GM18511 (cell line): ENCODE measurements around the gene OR7D2.
"Not testable (repeated sequence)": the region's sequence is repeated elsewhere in the genome, so short reads cannot be mapped to it uniquely, and the experiment has no call there.

Source experiments
- ATAC-seq: cut with Tn5 transposase; IDR thresholded peaks from one replicate; pipeline ENCODE4 v1.9.1; 2021; ENCODE audit warnings: mild to moderate bottlenecking, moderate library complexity; ENCODE audit not compliant: unreplicated experiment

The OR7D2 gene

DNA sequence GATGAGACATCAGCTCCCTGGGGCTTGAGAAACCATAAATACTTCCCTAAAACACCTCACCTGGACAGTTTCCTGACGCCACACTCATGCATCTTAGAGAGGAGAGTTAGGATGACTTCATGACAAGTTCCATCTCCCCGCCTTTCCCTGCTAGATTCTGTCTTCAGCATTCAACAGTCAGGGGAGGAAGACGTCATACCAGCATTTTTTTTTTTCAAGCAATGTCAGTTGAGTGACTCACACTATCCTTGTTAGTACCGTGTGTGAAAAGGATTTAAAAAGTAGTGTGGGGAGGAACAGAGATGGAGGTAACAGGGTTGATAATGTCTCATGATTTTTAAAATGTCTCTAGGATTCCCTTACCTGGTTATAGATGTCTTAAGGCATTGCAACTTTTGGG is at the start of gene OR7D2:
OR7D2 (plus strand) TSS at position 79 of the 400 bp plus-strand sequence. CDS start 6,803 bp downstream, outside the sequence.
- no peak for ATAC-seq

DNA sequence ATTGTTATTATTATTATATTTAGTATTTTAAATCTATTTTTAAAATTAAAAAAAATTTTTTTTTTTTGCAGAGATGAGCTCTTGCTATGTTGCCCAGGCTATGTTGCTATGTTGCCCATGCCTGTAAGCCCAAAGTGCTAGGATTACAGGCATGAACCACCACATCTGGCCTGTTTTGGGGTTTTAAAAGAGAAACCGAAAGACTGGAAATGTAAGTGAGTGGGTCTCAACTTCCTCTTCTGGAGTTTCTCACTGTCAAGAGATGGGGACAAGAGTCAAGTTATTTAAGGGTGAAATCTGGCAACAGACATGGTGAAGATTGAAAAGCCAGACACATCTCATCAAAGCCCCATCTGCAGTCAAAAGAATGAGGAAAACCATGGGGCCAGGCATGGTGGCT is 47.8 kb upstream of the OR7D2 start:
- no peak for ATAC-seq

DNA sequence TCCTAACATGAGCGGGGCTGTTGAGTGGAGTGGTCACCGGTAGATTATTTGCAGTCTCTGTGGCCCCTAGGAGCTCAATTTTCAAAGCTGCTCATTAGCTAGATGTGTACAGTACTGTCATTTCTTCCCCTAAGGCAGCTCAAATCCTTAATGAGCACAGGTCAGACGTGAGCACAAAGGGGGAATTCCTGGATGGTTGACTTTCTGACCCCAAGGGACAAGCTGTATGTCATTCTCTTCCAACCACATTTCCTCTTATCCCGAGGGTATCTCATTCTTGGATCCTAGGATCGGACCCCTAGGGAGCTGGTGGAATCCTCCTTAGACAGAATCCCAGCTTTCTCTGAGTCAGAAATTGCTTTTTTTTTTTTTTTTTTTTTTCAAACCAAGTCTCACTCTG is 46.4 kb upstream of the OR7D2 start:
- ATAC-seq, result no peak

DNA sequence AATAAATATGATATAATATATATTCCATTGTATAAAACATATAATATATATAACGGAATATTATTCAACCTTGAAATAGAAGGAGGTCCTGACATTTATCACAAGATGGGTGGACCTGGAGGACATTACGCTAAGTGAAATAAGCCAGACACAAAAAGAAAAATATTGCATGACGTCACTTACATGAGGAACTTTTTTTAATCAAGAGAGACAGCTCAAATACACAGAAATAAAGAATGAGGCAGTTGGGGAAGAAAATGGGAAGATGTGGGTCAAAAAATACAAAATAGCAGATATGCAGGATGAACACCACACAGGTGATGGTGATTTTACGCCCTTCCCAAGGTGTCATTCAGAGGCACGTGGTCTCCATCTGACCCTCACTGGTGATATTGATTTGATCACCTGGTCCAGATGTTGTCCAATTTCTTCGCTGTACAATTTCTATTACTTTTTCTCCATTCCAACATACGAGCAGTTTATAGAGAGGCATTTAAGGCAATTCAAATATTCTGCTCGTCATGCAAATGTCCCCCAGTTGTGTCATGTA is 39.1 kb upstream of the OR7D2 start:
- ATAC-seq, result peak; percentile 13

DNA sequence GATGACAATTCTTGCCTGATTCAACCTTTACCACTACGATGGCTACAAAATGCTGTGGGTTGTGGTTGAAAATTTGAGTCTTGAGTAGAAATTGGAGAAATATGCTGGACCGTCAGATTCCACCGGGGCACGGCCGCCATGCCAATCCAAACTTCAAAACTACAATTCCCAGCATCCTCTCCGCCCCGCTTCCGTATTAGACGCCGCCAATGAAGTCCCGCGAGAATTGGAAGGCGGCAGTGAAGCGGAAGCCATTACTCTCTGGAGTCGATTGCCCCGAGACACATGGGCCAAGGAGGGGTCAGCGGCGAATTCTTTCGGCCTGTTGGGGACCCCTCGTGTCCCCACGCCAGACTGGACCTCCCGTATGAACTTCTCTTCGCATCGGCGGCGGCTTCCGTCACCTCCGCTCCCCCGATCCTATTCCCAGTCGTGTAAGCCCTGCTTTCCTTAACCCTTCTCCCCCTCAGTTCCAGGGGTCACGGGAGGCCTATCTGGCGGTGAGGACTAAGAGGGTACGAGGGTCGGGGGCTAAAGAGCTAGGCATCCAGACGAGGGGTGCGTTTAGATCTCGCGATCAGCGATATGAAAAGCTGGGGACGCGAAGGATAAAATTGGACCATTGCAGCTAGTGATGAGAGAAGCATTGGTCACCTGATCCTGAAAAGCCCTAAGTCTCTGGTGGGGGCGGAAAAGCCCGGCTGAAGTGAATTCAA is 38.5 kb upstream of the OR7D2 start, which contains the start of gene ZNF317:
ZNF317 (plus strand) TSS at position 239 of the 716 bp plus-strand sequence. CDS start 15,620 bp downstream, outside the sequence.
- ATAC-seq, result peak; percentile 94

DNA sequence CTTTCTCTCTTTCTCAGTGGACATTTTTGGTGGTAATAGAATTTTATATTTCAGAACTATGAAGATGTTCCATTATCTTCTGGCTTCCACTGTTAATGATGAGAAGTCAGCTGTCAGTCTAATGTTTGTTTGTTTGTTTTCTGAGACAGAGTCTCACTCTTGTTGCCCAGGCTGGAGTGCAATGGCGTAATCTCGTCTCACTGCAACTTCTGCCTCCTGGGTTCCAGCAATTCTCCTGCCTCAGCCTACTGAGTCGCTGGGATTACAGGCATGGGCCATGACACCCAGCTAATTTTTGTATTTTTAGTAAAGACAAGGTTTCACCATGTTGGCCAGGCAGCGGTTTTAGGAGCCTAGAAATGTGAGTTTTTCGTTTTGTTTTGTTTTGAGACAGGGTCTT is 33.9 kb upstream of the OR7D2 start:
- no peak for ATAC-seq

DNA sequence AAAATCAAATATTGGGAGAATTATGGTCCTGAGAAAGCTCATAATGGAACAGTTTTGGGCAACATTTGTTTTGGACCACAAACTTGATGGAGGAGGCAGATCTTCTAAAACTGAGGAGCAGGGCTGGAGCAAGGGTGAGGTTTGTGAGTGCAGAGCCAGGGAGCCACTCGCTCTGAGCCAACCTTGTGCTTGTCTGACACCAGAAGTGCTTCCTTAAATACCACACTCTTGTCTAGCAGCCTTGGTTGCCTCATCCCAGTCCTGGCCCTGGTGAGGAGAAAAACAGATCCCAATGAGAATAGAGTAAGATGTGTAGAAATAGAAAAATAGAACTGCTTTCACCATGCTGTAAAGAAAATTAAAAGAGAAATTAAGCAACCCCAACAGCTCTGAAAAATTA is 31.9 kb upstream of the OR7D2 start:
- ATAC-seq, result no peak

DNA sequence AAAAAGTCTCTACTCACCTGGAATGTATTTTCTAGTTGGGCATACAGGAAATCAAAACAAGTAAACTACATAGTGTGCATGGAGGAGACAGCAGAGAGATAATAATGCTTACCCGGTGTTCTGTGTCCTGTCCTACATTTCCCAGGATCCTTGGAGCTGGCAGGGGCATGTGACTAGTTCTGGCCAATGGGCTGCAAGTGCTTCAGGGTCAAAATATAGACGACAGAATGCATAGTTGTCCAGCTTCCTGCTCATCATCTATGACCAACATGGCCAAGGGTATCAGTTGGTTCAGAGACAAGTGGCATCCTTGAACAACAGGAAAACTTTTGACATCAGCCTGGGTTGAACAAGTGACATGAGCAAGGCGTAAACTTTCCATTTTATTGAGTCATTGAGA is 30.1 kb upstream of the OR7D2 start:
- no peak for ATAC-seq

DNA sequence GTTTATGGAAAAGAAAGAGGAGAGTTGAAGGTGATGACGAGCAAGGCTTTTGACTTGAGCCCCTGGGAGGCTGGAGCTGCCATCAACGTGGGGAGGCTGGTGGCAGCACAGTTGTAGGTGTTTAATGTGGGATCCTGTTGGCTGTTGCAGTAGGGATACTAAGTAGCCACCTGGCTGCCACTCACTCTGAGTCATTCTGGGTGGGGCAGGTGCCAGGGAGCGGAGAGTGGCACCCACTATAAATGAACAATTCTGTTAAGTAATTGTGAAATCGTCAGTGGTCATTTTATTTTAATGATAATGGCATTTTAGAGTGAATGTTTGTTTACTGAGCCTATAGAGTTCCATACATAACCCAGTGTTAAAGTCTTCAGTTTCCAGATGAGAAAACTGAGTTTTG is 28.8 kb upstream of the OR7D2 start:
- no peak for ATAC-seq

DNA sequence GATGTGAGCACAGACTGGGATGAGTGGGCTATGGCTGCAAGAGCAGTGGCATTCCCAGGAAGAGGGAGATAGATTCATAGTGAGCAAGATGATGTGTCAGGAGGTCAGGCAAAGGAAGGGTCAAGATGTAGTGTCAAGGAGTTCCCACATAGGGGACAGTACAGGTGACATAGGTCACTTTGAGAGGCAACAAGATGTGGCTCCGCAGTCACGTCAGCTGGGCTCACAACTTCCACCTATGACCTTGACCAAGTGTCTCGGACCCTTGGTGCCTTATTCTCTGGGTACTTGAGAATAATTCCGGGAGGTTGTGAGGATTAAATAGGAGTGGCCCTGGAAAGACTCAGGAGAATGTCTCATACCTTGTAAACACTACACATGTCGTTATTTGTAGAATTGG is 28.1 kb upstream of the OR7D2 start:
- no peak for ATAC-seq

DNA sequence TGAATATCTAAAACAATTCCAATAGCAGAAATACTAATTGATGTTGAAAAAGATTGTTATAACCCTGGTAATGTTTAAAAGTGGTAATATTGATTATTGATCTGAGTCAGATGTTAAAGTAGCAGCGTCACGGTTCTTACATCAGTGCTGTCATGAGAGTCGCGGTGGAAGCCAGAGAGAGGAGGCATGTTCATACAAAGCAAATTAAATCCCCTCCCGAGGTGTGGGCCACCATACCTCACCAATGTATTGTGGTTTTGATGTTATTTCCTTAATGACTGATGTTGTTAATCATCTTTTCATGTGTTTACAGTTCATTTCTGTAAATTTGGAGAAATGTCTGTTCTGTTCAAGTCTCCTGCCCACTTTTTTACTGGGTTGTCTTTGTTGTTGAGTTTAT is 27.4 kb upstream of the OR7D2 start:
- ATAC-seq, result no peak

DNA sequence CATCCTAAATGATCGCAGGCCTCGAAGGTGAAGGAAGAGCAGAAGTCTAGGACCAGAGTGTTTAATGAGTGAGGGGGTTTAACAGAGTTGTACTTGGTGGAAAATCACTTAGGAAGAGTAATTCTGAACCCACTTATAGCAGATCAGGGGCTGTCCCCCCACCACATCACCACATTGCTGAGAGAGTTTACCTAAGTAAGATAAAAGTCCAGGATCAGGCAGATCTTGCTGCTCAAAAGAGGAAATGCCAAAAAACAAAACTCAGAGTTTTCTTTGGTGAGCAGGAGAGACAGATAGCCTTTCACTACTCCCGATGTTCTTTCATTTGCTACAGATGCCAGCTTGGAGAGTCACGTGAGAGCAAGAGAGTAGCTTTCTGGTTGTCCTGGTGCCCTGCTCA is 23.2 kb upstream of the OR7D2 start:
- ATAC-seq, result no peak

DNA sequence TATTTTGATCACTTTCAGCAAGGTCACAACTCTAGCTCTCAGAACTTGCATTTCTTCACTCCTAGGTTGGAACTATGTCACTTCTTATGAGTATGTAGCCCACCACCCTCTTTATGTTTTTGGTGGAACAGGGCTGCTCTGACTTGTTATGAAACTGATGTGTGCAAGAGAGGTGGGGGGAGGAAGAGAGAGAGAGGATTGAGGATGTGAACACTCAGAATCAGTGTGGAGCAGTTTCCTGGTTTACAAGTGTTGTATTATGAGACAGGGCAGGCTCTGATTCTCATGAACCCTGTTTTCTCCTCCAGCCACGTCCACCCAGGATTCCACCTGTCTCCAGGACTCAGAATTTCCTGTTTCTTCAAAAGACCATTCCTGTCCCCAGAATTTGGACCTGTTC is 22.5 kb upstream of the OR7D2 start:
- no peak for ATAC-seq

DNA sequence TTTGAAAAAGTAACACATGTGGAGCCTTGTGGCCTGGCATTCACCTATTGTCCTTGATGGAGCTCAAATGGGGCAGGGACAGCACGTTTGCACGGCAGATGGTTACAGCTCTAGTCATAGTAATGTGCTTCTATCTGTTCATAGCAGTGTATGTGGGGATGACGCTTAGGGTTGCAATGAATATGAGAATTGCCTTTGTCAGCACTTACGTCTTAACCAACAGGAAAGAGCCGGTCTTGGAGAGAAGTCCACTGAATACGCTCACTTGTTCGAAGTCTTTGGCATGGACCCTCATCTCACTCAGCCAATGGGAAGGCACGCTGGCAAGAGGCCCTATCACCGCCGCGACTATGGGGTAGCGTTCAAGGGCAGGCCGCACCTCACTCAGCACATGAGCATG is 18.9 kb upstream of the OR7D2 start:
- no peak for ATAC-seq

DNA sequence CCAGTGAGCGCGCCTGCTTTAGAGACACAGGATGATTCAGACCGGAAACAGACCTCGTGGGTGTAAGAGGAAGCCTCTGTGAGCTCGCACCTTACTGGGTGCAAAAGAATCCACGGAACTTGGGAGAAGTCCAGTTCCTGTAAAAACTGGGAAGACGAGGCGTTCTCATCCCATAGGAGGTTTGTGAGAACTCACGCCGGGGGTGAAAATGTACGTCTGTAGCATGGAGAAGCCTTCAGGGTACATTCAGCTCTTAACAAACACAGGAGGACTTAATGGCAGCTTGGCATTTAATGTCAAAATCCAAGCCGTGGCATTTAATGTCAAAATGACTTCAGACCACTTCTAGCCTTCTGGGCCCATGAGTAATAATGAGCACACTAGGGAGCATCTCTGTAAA is 17.4 kb upstream of the OR7D2 start:
- ATAC-seq, result no peak

DNA sequence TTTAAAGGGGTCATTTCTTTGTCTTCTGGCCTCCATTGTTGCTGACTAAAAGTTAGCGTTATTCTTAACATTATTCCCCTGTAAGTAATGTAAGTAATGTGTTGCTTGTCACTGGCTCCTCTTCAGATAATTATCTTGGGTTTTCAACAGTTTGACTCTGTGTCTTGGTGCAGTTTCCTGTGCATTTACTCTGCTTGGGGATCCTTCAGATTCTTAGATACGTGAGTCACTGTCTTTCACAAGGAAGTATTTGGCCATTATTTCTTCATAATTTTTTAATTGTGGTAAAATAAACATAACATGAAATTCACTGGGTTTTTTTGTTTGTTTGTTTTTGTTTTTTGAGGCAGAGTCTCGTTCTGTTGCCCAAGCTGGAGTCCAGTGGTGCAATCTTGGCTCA is 13.5 kb upstream of the OR7D2 start:
- ATAC-seq, result no peak

DNA sequence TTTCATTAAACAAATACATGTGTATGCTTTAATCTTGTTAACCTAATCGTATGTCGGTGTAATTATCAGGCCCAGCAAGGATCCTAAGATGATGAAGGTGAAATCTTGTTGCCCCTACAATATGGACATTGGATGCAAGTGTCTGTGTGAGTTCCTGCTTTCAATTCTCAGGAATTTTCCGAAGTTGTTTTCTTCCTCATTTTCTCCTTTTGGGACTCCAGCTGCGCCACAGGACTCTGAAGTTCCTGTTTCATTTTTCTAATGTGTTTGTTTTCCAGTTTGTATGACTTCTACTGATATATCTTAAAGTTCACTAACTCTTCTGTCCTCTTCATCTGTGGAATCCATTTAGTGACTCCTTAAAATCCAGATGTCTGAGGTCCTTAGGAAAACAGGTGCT is 11.9 kb upstream of the OR7D2 start:
- no peak for ATAC-seq

DNA sequence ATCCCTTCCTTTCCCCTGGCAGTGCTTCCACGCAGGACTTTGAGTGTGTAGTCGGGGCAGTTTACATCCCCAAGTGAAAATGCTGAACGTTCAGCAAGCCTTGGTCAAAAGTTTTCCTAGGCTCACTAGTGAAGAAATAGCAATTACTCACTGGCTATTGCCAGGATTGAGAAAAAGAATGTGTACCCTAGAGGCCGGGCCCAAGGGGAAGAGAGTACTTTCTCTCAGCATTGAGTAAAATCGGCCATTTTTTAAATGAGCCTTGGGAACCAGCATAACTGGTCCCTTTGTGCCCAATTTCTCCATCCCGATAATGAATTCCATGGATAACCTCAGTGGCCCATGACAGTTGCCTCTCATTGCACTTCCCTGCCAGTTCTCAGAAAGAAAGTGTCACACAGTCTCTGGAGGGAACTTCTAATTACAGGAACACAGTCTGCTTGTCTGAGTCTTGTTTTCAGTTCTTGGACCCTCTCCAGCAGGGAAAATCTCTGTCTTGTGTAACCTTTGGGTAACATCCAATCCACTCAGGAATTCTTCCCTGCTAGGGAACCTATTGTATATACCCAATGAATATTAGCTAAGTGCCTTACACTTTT is 7.3 kb upstream of the OR7D2 start:
- ATAC-seq, result no peak

DNA sequence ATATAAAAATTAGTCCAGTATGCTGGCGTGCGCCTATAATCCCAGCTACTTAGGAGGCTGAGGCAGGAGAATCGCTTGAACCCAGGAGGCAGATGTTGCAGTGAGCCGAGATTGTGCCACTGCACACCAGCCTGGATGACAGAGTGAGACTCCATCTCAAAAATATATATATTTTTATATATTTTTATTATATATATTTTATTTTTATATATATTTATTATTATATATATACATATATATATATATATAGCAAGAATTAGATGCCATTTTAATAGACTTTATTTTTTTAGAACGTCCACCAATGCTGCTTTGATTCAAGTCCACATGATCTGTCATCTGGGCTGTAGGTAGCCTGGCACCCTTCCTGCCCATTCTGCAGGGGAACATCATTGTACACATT is 3.5 kb upstream of the OR7D2 start:
- ATAC-seq, result no peak

DNA sequence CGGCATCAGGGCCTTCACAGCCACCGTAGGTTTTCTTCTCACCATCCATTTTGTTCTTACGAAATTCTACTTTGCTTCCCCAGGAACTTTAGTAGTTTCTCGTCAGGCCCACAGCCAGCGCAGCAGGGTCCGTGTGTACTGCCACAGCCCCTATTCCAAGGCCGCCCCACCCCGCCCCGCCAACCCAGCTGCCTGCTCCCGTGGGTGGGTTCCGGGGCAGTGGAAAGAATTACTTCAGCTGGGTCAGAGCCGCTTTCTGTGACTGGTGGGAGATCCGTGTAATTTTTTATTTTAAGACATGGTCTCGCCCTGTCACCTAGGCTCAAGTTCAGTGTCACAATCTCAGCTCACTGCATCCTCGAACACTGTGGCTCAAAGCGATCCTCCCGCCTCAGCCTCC is 4.2 kb downstream of the OR7D2 start:
- ATAC-seq, result no peak

DNA sequence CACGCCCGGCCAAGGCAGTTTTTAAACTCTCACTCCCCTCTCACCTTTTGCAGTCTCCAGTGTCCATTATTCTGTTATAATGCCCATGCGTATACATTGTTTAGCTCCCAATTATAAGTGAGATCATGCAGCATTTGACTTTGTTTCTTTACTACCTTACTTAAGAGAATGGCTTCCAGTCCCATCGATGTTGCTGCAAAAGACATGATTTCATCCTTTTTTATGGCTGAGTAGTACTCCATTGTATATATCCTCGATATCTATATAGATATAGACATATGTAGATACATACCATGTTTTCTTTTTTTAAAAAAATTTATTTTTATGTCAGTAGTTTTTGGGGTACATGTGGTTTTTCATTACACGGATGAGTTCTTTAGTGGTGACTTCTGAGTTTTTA is 8.4 kb downstream of the OR7D2 start:
- no peak for ATAC-seq

DNA sequence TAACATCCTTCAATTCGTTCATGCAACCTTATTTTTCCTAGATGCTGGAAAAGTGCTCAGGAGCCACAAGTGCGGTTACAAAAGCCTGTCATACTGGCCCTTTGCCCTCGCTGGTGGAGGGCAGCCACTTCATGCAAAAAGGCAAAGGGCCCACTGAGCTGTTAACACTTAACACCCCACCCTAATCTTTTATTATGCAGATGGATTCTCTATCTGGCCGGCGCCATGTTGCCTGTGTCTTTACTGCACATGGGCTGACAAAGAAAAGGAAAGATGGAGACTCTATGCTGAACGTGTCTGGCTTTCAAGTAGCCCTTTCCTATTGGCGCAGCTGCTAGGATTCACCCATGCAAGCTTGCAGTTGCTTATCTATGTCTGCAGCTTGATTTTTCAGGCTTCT is 10.8 kb downstream of the OR7D2 start:
- ATAC-seq, result no peak

DNA sequence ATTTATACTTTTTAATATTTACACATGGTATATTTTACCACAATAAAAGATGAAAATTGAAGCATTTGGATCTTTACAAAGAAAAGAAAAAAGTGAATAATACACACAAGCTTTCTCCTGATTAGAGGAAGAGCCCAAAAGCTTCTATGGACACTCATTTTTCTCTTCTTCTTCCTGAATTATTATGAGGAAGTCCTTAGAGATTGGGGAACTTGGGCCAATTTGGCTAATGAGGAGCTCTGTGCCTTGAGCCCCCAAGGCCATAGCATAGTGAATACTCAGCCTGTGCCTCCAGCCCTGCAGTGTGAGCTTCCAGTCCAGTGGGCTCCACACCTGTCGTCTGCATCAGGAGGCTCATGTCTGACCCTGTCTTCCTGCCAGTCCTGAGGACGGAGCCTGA is 19.3 kb downstream of the OR7D2 start:
- not testable (repeated sequence) for ATAC-seq
